Upper lobe of right lung (tissue), 1 donor: ENCODE data around the gene RERE. TPM values are rescaled to one million over a fixed set of nuclear protein-coding genes. Genes with fewer than 3 reads are reported as not detected.

ENCODE experiments used
- ATAC-seq: fragments of 200-7000 bp; cut with Tn5 transposase; one replicate; pipeline ENCODE4 v1.9.1; 2020; ENCODE audit warnings: mild to moderate bottlenecking, moderate library complexity
- DNase-seq: peaks from one replicate; pipeline ENCODE4 v3.0.0-alpha.2; 2020
- H3K27ac ChIP-seq: fragments of 200-600 bp; one replicate; pipeline ENCODE4 v1.8.0; 2022
- H3K27me3 ChIP-seq: fragments of 200-600 bp; one replicate; pipeline ENCODE4 v1.8.0; 2022; ENCODE audit warnings: mild to moderate bottlenecking
- H3K36me3 ChIP-seq: fragments of 200-600 bp; one replicate; pipeline ENCODE4 v1.8.0; 2022
- H3K4me1 ChIP-seq: fragments of 200-600 bp; one replicate; pipeline ENCODE4 v1.8.0; 2022
- H3K4me3 ChIP-seq: fragments of 200-600 bp; one replicate; pipeline ENCODE4 v1.8.0; 2022; ENCODE audit warnings: mild to moderate bottlenecking
- H3K9me3 ChIP-seq: fragments of 200-600 bp; one replicate; pipeline ENCODE4 v1.8.0; 2022
- intact Hi-C: fragments of 100-400 bp; cut with DNase I; formaldehyde crosslinking; loops from one replicate; pipeline ENCODE4 v1.11.0; 2022
- total RNA-seq: library from RNA; stranded (reverse); fragmentation: NEBNext Ultra II Directional; extraction: Animal tissue kit (Norgen Biotek cat#: 25700); gene quantifications from one replicate; pipeline ENCODE4 v1.2.1, GENCODE V29; 2021
- TF ChIP-seq, protein P1 (sequence below): fragments of 200-600 bp; IDR thresholded peaks from one replicate; pipeline ENCODE4 v1.8.0; 2022; ENCODE audit warnings: antibody characterized with exemption
- donor health status: DM: no; HTN: yes; CAD: no; lungs with severe emphysema.

RERE gene
- total RNA-seq, 1 donor from 2014 or later, result 99.6 TPM

DNA sequence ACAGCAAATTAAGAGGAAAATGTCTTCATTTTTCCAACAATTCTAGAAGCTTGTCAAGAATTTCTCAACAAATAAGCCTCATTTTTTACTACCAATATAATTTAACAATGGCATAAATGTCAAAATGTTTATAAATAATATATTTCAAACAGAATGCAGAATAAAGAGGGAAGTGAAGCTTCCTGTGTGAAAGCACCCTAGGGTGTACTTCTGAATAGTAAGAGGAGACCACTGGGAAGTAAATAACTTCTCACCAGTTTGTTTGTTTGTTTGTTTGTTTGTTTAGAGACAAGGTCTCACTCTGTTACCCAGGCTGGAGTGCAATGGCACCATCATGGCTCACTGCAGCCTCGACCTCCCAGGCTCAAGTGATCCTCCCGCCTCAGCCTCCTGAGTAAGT lies 255.2 kb downstream of the RERE start:
- H3K4me1 ChIP-seq, result no peaks in the 10 kb centered on the region
- no peak overlapping the region for H3K4me3 ChIP-seq
- H3K27ac ChIP-seq, result no peak overlapping the region
- H3K27me3 ChIP-seq, result no peaks in the 10 kb centered on the region
- no peaks in the 10 kb centered on the region for H3K9me3 ChIP-seq
- no peak for DNase-seq
- no peaks in the 10 kb centered on the region for H3K36me3 ChIP-seq
- TF ChIP-seq, protein P1, sequence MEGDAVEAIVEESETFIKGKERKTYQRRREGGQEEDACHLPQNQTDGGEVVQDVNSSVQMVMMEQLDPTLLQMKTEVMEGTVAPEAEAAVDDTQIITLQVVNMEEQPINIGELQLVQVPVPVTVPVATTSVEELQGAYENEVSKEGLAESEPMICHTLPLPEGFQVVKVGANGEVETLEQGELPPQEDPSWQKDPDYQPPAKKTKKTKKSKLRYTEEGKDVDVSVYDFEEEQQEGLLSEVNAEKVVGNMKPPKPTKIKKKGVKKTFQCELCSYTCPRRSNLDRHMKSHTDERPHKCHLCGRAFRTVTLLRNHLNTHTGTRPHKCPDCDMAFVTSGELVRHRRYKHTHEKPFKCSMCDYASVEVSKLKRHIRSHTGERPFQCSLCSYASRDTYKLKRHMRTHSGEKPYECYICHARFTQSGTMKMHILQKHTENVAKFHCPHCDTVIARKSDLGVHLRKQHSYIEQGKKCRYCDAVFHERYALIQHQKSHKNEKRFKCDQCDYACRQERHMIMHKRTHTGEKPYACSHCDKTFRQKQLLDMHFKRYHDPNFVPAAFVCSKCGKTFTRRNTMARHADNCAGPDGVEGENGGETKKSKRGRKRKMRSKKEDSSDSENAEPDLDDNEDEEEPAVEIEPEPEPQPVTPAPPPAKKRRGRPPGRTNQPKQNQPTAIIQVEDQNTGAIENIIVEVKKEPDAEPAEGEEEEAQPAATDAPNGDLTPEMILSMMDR, result no peak
- no peak for ATAC-seq
- intact Hi-C loops, result no loop called here

DNA sequence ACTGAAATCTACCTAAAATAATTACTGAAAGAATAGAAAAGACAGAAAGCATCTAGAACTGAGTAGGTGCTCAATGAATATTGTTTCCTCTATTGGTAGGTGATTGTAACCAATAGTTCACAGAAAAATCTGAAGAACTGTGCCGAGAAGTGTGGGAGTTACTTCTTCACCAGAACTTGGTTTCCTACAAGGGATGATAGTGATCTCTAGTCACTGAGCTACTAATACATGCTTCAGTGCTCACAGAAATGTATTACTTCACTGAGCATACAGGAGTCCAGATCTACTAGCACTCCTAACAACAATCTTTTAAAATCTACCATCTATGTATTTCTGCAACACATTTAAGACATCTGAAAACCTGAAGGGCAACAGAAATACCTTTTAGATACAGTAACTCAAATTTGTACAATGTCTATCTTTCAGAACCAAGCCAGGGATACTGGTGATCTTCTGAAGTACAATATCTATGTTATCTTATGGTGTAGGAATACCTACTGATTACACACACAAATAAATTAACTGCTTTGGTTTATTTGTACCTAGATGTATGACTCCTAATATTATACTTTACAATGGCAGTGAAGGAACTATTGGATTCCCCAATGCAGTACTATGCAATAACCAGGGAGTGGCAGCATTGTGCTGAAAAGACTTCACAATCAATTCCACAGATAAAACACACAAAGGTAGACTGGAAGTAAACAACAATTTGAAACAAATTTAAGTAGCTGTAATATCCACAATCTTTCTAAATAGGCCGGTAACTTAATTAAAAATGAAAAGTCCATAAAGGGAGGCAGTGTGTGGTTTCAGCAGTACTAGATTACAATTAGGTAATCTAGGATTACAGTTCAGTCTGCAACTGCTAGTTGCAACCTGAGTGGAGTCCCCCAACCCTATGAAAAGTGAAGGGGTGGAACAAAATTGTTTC lies 256.6 kb downstream of the RERE start:
- no peak for DNase-seq
- ATAC-seq, result peak; percentile 90
- H3K27me3 ChIP-seq, result no peaks in the 10 kb centered on the region
- H3K4me3 ChIP-seq, result no peak overlapping the region
- no peaks in the 10 kb centered on the region for H3K9me3 ChIP-seq
- intact Hi-C loops, result loop anchor here (2.0 kb wide), 1 partner anchor 166 kb away; no protein-coding TSS in a partner anchor
- TF ChIP-seq, protein P1, result peak; percentile 98
- H3K4me1 ChIP-seq, result no peaks in the 10 kb centered on the region
- no peak overlapping the region for H3K27ac ChIP-seq
- no peaks in the 10 kb centered on the region for H3K36me3 ChIP-seq

DNA sequence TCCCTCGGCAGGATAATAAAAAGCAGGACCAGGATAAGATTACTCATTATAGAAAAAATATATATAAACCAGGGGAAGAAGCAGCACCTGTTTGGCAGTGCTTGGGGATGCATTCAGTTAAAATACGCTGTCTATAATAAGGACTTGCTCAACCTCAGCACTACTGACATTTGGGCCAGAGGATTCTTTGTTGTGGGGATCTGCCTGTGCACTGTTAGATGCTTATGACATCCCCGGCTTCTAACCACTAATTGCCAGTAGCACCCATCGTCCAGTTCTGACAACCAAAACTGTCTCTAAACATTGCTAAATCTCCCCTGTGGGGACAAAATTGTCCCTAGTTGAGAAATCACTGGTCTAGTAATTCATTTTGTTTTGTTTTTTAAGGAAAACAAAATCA lies 257.4 kb downstream of the RERE start:
- no peaks in the 10 kb centered on the region for H3K27me3 ChIP-seq
- no peaks in the 10 kb centered on the region for H3K9me3 ChIP-seq
- H3K4me3 ChIP-seq, result no peak overlapping the region
- no peaks in the 10 kb centered on the region for H3K36me3 ChIP-seq
- ATAC-seq (no peak), DNase-seq (no peak)
- no peak overlapping the region for H3K27ac ChIP-seq
- TF ChIP-seq, protein P1, result no peak
- intact Hi-C loops, result loop anchor here (2.0 kb wide), 1 partner anchor 167 kb away; no protein-coding TSS in a partner anchor
- H3K4me1 ChIP-seq, result peaks cover 5% of the 10 kb centered on the region

DNA sequence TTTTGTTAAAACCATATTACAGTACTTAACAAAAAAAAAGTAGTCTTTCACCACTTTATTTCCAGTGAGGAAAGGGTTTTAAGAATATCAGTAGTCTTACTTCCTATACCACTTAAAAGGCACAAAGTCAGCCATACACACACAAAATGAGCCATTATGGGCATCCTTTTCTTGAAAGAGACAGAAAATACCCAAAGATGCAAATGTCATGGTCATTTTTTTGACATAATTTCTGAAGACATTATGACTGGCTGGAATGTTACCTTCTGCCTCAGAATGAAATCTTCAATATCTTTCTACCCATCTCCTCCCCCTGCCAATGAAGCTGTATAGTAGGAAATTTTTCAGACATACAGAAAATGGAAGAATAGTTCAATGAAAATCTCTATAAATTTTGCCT lies 261.9 kb downstream of the RERE start:
- peaks cover 8% of the 10 kb centered on the region for H3K4me1 ChIP-seq
- H3K27ac ChIP-seq, result no peak overlapping the region
- no peaks in the 10 kb centered on the region for H3K27me3 ChIP-seq
- no peak for ATAC-seq
- no peaks in the 10 kb centered on the region for H3K9me3 ChIP-seq
- H3K36me3 ChIP-seq, result no peaks in the 10 kb centered on the region
- H3K4me3 ChIP-seq, result no peak overlapping the region
- intact Hi-C loops, result no loop called here
- no peak for DNase-seq
- TF ChIP-seq, protein P1, result no peak

DNA sequence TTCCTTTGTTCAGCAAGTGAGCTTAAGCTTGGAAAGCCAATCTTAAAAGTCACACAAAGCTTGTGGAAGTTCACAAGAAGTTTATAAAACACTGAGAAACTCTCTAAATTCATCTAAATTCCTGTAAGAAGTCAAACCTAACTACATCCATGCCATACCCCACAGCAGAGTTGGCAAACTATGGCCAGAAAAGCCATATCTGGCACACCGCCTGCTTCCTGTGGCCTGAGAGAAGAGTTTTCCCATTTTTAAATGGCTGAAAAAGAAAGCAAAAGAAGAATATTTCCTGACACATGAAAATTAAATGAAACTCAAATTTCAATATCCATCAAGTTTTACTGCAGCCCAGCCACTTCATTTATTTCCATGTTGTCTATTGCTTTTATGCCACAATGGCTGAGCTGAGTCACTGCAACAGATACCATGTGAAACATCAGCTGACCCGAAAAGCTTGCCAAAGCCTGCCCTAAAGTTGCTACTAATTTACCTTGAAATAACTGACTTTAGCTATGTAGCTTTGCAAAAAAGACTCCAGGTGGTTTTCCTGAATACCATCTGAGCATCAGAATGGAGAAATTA lies 262.4 kb downstream of the RERE start:
- ATAC-seq (no peak), DNase-seq (no peak)
- Histone ChIP-seq H3K27me3 (no peaks in the 10 kb centered on the region), H3K27ac (no peak overlapping the region), H3K4me3 (no peak overlapping the region), H3K9me3 (no peaks in the 10 kb centered on the region), H3K4me1 (peaks cover 8% of the 10 kb centered on the region), H3K36me3 (no peaks in the 10 kb centered on the region)
- TF ChIP-seq, protein P1, result no peak
- intact Hi-C loops, result no loop called here
